ENCODE results near the gene PDZD4. TPM values are rescaled to one million over a fixed set of nuclear protein-coding genes. Genes with fewer than 3 reads are reported as not detected.

PDZD4 gene
- total and polyA plus RNA-seq, 9 of the 15 experiments (the other 6 are each of a cell fraction or from before 2014, with no cell fraction given), result 0.05 to 0.38 (median 0.07) TPM; not detected in 5

DNA sequence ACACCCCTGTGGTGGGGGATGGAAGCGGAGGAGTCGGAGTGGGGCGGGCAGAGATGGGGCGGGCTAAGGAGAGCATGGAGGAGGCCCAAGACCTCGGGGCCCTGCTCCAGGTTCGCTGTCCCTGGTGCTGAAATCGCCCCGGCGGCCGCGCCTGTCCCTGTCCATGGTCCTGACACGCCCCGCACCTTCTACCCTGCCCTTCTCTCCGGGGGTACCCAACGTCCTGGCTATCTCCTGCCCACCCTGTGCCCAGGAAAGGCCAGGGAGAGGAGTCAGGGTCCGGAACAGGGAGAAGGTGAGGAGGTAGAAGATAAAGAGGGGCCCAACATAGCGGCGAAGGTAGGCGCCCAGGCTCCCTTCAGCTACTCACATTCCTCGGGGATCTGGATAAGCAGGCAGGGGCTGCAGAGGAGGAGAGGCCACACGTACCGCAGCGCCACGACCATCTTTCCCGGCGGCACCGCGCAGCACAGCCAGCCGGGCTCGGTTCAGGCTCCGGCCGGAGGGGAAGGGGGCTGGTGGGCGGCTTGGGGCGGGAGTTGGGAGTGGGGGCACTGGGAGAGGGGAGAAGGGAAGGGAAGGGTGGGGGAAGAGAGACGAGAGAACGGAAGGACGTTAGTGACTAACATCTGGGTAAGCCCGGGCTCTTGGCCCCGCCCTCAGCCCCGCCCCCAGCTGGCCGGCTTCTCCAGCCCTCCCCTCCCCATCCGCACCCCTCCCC, 45.2 kb upstream of the PDZD4 start (continued):
- TF ChIP-seq, protein P1, sequence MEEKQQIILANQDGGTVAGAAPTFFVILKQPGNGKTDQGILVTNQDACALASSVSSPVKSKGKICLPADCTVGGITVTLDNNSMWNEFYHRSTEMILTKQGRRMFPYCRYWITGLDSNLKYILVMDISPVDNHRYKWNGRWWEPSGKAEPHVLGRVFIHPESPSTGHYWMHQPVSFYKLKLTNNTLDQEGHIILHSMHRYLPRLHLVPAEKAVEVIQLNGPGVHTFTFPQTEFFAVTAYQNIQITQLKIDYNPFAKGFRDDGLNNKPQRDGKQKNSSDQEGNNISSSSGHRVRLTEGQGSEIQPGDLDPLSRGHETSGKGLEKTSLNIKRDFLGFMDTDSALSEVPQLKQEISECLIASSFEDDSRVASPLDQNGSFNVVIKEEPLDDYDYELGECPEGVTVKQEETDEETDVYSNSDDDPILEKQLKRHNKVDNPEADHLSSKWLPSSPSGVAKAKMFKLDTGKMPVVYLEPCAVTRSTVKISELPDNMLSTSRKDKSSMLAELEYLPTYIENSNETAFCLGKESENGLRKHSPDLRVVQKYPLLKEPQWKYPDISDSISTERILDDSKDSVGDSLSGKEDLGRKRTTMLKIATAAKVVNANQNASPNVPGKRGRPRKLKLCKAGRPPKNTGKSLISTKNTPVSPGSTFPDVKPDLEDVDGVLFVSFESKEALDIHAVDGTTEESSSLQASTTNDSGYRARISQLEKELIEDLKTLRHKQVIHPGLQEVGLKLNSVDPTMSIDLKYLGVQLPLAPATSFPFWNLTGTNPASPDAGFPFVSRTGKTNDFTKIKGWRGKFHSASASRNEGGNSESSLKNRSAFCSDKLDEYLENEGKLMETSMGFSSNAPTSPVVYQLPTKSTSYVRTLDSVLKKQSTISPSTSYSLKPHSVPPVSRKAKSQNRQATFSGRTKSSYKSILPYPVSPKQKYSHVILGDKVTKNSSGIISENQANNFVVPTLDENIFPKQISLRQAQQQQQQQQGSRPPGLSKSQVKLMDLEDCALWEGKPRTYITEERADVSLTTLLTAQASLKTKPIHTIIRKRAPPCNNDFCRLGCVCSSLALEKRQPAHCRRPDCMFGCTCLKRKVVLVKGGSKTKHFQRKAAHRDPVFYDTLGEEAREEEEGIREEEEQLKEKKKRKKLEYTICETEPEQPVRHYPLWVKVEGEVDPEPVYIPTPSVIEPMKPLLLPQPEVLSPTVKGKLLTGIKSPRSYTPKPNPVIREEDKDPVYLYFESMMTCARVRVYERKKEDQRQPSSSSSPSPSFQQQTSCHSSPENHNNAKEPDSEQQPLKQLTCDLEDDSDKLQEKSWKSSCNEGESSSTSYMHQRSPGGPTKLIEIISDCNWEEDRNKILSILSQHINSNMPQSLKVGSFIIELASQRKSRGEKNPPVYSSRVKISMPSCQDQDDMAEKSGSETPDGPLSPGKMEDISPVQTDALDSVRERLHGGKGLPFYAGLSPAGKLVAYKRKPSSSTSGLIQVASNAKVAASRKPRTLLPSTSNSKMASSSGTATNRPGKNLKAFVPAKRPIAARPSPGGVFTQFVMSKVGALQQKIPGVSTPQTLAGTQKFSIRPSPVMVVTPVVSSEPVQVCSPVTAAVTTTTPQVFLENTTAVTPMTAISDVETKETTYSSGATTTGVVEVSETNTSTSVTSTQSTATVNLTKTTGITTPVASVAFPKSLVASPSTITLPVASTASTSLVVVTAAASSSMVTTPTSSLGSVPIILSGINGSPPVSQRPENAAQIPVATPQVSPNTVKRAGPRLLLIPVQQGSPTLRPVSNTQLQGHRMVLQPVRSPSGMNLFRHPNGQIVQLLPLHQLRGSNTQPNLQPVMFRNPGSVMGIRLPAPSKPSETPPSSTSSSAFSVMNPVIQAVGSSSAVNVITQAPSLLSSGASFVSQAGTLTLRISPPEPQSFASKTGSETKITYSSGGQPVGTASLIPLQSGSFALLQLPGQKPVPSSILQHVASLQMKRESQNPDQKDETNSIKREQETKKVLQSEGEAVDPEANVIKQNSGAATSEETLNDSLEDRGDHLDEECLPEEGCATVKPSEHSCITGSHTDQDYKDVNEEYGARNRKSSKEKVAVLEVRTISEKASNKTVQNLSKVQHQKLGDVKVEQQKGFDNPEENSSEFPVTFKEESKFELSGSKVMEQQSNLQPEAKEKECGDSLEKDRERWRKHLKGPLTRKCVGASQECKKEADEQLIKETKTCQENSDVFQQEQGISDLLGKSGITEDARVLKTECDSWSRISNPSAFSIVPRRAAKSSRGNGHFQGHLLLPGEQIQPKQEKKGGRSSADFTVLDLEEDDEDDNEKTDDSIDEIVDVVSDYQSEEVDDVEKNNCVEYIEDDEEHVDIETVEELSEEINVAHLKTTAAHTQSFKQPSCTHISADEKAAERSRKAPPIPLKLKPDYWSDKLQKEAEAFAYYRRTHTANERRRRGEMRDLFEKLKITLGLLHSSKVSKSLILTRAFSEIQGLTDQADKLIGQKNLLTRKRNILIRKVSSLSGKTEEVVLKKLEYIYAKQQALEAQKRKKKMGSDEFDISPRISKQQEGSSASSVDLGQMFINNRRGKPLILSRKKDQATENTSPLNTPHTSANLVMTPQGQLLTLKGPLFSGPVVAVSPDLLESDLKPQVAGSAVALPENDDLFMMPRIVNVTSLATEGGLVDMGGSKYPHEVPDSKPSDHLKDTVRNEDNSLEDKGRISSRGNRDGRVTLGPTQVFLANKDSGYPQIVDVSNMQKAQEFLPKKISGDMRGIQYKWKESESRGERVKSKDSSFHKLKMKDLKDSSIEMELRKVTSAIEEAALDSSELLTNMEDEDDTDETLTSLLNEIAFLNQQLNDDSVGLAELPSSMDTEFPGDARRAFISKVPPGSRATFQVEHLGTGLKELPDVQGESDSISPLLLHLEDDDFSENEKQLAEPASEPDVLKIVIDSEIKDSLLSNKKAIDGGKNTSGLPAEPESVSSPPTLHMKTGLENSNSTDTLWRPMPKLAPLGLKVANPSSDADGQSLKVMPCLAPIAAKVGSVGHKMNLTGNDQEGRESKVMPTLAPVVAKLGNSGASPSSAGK (IDR thresholded peaks at IDR 0.05), result no peak
- no peak for TF ChIP-seq TRIM25 (IDR thresholded peaks at IDR 0.05; ENCODE audit: borderline replicate concordance)
- TF ChIP-seq, protein P2, sequence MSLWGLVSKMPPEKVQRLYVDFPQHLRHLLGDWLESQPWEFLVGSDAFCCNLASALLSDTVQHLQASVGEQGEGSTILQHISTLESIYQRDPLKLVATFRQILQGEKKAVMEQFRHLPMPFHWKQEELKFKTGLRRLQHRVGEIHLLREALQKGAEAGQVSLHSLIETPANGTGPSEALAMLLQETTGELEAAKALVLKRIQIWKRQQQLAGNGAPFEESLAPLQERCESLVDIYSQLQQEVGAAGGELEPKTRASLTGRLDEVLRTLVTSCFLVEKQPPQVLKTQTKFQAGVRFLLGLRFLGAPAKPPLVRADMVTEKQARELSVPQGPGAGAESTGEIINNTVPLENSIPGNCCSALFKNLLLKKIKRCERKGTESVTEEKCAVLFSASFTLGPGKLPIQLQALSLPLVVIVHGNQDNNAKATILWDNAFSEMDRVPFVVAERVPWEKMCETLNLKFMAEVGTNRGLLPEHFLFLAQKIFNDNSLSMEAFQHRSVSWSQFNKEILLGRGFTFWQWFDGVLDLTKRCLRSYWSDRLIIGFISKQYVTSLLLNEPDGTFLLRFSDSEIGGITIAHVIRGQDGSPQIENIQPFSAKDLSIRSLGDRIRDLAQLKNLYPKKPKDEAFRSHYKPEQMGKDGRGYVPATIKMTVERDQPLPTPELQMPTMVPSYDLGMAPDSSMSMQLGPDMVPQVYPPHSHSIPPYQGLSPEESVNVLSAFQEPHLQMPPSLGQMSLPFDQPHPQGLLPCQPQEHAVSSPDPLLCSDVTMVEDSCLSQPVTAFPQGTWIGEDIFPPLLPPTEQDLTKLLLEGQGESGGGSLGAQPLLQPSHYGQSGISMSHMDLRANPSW (CRISPR knock-in tag; IDR thresholded peaks at IDR 0.05), result peak; percentile 95; the same call in 1 of the 2 replicates
- peak; percentile 97 for TF ChIP-seq STAG1 (CRISPR knock-in tag; IDR thresholded peaks at IDR 0.05; ENCODE audit: borderline replicate concordance)
- no peak for TF ChIP-seq CREB1 (IDR thresholded peaks at IDR 0.05)
- peak; percentile 87 for TF ChIP-seq CREB1 (CRISPR knock-in tag; IDR thresholded peaks at IDR 0.05)
- no peak for TF ChIP-seq TBP (optimal IDR thresholded peaks at IDR 0.05; ENCODE audit: low read depth, low read length)
- TF ChIP-seq, protein P3, sequence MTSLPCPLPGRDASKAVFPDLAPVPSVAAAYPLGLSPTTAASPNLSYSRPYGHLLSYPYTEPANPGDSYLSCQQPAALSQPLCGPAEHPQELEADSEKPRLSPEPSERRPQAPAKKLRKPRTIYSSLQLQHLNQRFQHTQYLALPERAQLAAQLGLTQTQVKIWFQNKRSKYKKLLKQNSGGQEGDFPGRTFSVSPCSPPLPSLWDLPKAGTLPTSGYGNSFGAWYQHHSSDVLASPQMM (CRISPR knock-in tag; IDR thresholded peaks at IDR 0.05), result no peak
- TF ChIP-seq MXI1 (IDR thresholded peaks at IDR 0.05; ENCODE audit: low read depth, low read length), result peak; percentile 96
- TF ChIP-seq ETV5 (CRISPR knock-in tag; IDR thresholded peaks at IDR 0.05; ENCODE audit: low read depth), result peak; percentile 97

Data from K562 (cell line).